Esophagus muscularis mucosa (tissue), 4 donors: ENCODE results near the gene KLHL13. TPM values are rescaled to one million over a fixed set of nuclear protein-coding genes. Genes with fewer than 3 reads are reported as not detected.

Experiments
- DNase-seq: peaks from one replicate; pipeline ENCODE4 v3.0.0-alpha.2; 2017; ENCODE audit errors: extremely low spot score
- H3K27ac ChIP-seq, 4 donors: fragments of 200-600 bp; sonication (generic); replicated peaks in 1 of 4; 1 replicate in 3 of 4; 2 replicates in 1 of 4; pipeline ENCODE4 v1.5.1; 2016 to 2019; ENCODE audit warnings: mild to moderate bottlenecking in 1 of 4
- H3K27me3 ChIP-seq, 4 donors: fragments of 200-600 bp; sonication (generic); one replicate each; pipeline versions ENCODE4 v1.5.1 to v1.6.0; 2016 to 2019
- H3K36me3 ChIP-seq, 4 donors: fragments of 200-600 bp; sonication (generic); one replicate each; pipeline ENCODE4 v1.5.1; 2016 to 2019
- H3K4me1 ChIP-seq, 4 donors: fragments of 200-600 bp; sonication (generic); one replicate each; pipeline ENCODE4 v1.5.1; 2016 to 2019
- H3K4me3 ChIP-seq, 4 donors: fragments of 200-600 bp; sonication (generic); 1 replicate in 2 of 4; 2 replicates in 2 of 4; pipeline ENCODE4 v1.5.1; 2016 to 2019; ENCODE audit warnings: mild to moderate bottlenecking in 4 of 4, moderate library complexity in 1 of 4
- H3K9me3 ChIP-seq, 4 donors: fragments of 200-600 bp; sonication (generic); 1 replicate in 3 of 4; 2 replicates in 1 of 4; pipeline ENCODE4 v1.5.1; 2016 to 2019
- EP300 ChIP-seq: sonication (generic); formaldehyde crosslinking; IDR thresholded peaks from one replicate; pipeline ENCODE4 v1.6.1; 2017; ENCODE audit warnings: antibody characterized with exemption
- POLR2A ChIP-seq: fragments of 450-650 bp; IDR thresholded peaks from one replicate; pipeline ENCODE4 v1.6.1; 2017; ENCODE audit warnings: antibody characterized with exemption, moderate library complexity, mild to moderate bottlenecking, low read depth
- POLR2AphosphoS5 ChIP-seq, 2 donors: sonication (generic); formaldehyde crosslinking; IDR thresholded peaks; one replicate each; pipeline ENCODE4 v1.6.1; 2017; ENCODE audit warnings: antibody characterized with exemption in 2 of 2
- WGBS: methylation state at CpG from one replicate; pipeline ENCODE4 v1.1.5; 2018; 5-methylcytosine and 5-hydroxymethylcytosine counted together
- intact Hi-C: fragments of 100-400 bp; cut with DNase I; formaldehyde crosslinking; loops from one replicate; pipeline ENCODE4 v1.15.1; 2023
- small RNA-seq, 3 donors: library from RNA; depleted of rRNA; stranded (forward); fragments of <200 nt; gene quantifications; one replicate each; pipeline ENCODE3, GENCODE V24; 2016
- total RNA-seq, 4 donors: library from RNA; depleted of rRNA; stranded (reverse); fragments of >200 nt; gene quantifications; one replicate each; pipeline versions ENCODE4 v1.1.0 to v1.2.1, GENCODE V29; 2016
- TF ChIP-seq, protein P1 (sequence below), 3 experiments: fragments of 200-600 bp in 2 of 3; fragments of 450-650 bp in 1 of 3; sonication (generic) in 2 of 3; IDR thresholded peaks; one replicate each; pipeline ENCODE4 v1.5.1; 2017 to 2019; ENCODE audit warnings: antibody characterized with exemption in 3 of 3, mild to moderate bottlenecking in 2 of 3, moderate library complexity in 1 of 3

KLHL13 gene
- total RNA-seq, 4 donors from 2014 or later = 12.3 to 18.0 (median 15.7) TPM

GRCh38 chrX:117851025-117851424, 265.6 kb downstream of the KLHL13 start:
- H3K9me3 ChIP-seq = no peaks in the 10 kb centered on the region
- H3K4me1 ChIP-seq = no peaks in the 10 kb centered on the region
- TF ChIP-seq POLR2A (no peak), POLR2AphosphoS5 (IDR thresholded peaks at IDR 0.05) (no peak), EP300 (no peak)
- TF ChIP-seq, protein P1, sequence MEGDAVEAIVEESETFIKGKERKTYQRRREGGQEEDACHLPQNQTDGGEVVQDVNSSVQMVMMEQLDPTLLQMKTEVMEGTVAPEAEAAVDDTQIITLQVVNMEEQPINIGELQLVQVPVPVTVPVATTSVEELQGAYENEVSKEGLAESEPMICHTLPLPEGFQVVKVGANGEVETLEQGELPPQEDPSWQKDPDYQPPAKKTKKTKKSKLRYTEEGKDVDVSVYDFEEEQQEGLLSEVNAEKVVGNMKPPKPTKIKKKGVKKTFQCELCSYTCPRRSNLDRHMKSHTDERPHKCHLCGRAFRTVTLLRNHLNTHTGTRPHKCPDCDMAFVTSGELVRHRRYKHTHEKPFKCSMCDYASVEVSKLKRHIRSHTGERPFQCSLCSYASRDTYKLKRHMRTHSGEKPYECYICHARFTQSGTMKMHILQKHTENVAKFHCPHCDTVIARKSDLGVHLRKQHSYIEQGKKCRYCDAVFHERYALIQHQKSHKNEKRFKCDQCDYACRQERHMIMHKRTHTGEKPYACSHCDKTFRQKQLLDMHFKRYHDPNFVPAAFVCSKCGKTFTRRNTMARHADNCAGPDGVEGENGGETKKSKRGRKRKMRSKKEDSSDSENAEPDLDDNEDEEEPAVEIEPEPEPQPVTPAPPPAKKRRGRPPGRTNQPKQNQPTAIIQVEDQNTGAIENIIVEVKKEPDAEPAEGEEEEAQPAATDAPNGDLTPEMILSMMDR (IDR thresholded peaks at IDR 0.05) = no peak
- H3K4me3 ChIP-seq = no peak overlapping the region
- no peak overlapping the region for H3K27ac ChIP-seq
- WGBS = 93% methylated on average over 2 of the region's 2 CpGs
- intact Hi-C loops = no loop called here
- H3K36me3 ChIP-seq = no peaks in the 10 kb centered on the region
- no peak for DNase-seq
- no peaks in the 10 kb centered on the region for H3K27me3 ChIP-seq

Small RNA genes lying within 50 kb of the gene (small RNA-seq; reads per million reads assigned to genes)
- gene RF00019 = 0 reads per million in 3 donors
- 0 reads per million in 3 donors for gene TUBB4BP3

Other genes starting within 250 kb of the KLHL13 start
- 10 to 100 TPM; 24.4 to 31.9 (median 27.6) TPM for gene WDR44, start 229.3 kb upstream of the KLHL13 start, total RNA-seq